ENCODE measurements around the gene ZDHHC8. TPM values are rescaled to one million over a fixed set of nuclear protein-coding genes. Genes with fewer than 3 reads are reported as not detected.

ZDHHC8 gene
- total RNA-seq, 1 donor from 2014 or later = 88.0 TPM

DNA sequence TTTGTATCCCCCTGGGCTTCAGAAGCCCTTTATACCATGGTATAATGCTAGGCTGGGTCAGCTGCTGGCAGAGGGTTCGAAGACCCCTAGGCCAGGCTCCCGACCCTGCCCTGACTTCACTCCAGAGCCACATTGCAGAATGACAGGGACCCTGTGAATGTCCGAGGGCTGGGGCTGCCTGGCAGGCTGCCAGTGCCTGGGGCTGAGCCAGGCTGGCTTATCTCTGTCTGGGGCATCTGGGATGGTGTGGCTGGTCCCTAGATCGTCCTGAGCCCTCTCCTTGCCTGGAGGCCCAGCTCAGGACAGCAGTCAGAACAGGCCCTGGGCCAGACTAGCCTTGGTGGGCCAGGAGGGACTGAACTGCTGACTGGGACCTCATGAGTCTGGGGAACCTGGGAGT, 3.7 kb downstream of the ZDHHC8 start:
- intact Hi-C loops (cut with DNase I) = no loop called here
- ATAC-seq (no peak), DNase-seq (no peak)
- Histone ChIP-seq H3K27me3 (no peaks in the 10 kb centered on the region), H3K4me1 (peaks cover 54% of the 10 kb centered on the region), H3K9me3 (no peaks in the 10 kb centered on the region), H3K36me3 (no peaks in the 10 kb centered on the region), H3K27ac (no peak overlapping the region), H3K4me3 (no peak overlapping the region)
- no peak for TF ChIP-seq CTCF (IDR thresholded peaks at IDR 0.05)

DNA sequence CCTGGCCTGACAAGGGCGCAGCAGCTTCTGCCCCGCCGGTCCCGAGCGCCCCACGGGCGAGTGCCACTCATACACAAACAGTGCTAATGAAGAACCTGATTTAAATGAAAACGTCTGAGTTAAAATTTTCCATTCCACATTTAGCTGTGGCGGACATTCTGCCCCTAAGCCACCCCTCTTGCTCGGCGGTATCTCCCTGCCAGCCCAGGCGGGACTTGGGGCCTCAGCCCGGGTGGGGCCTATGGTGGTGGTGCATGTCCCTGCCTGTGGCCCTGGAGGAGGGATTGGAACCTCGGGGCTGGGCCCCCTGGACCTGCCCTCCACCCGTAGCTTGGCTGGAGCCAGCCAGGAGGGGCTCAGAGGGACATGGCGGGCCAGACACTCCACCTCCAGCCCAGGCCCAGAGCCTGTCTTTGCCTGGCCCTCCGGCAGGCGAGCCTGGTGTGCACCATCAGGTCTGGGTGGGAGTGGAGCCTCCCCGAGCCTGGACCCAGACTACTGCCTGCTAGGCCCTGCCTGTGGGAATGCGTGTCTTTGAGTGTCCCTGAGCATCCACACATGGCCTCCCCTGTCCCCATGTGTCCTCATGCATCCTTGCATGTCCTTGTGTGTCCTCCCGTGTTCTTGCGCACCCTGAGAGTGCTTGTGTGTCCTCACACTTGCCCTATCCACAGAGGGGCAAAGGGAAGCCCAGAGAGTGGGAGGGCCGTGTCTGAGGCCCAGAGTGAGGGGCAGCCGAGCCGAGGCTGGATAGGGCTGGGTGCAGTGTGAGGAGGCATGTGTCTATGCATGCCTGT, 4.4 kb downstream of the ZDHHC8 start:
- DNase-seq = no peak
- Histone ChIP-seq H3K27ac (no peak overlapping the region), H3K36me3 (no peaks in the 10 kb centered on the region), H3K4me3 (no peak overlapping the region), H3K4me1 (peaks cover 54% of the 10 kb centered on the region), H3K27me3 (no peaks in the 10 kb centered on the region), H3K9me3 (no peaks in the 10 kb centered on the region)
- TF ChIP-seq CTCF (IDR thresholded peaks at IDR 0.05) = no peak
- intact Hi-C loops (cut with DNase I) = no loop called here
- ATAC-seq = no peak

GRCh38 chr22:20136603-20136873, 4.9 kb downstream of the ZDHHC8 start:
- no peak for DNase-seq
- ATAC-seq = no peak
- TF ChIP-seq CTCF (IDR thresholded peaks at IDR 0.05) = no peak
- no peak overlapping the region for H3K4me3 ChIP-seq
- intact Hi-C loops (cut with DNase I) = no loop called here
- no peaks in the 10 kb centered on the region for H3K9me3 ChIP-seq
- peaks cover 54% of the 10 kb centered on the region for H3K4me1 ChIP-seq
- no peak overlapping the region for H3K27ac ChIP-seq
- no peaks in the 10 kb centered on the region for H3K27me3 ChIP-seq
- H3K36me3 ChIP-seq = no peaks in the 10 kb centered on the region

DNA sequence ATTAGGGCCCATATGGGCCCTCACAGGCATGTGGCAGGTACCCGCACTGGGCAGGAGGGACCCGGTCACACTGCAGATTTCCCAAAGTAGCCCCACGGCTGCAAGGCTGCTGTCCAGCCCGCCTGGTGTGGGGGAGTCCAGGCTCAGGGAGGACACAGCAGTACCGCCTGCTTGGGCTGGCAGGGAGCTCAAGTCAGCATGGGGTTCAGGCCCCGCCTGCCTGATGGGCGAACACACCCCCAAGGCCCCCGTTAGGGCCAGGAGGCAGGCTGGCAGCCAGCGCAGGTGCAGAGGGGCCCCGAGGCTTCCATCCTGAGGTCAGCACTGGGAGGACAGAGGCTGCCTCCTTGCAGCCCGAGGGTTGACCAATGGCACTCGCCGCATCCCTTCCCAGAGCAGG, 5.5 kb downstream of the ZDHHC8 start:
- Histone ChIP-seq H3K4me1 (peaks cover 54% of the 10 kb centered on the region), H3K36me3 (no peaks in the 10 kb centered on the region), H3K27ac (no peak overlapping the region), H3K9me3 (no peaks in the 10 kb centered on the region), H3K27me3 (no peaks in the 10 kb centered on the region), H3K4me3 (no peak overlapping the region)
- ATAC-seq (no peak), DNase-seq (no peak)
- no peak for TF ChIP-seq CTCF (IDR thresholded peaks at IDR 0.05)
- intact Hi-C loops (cut with DNase I) = no loop called here

DNA sequence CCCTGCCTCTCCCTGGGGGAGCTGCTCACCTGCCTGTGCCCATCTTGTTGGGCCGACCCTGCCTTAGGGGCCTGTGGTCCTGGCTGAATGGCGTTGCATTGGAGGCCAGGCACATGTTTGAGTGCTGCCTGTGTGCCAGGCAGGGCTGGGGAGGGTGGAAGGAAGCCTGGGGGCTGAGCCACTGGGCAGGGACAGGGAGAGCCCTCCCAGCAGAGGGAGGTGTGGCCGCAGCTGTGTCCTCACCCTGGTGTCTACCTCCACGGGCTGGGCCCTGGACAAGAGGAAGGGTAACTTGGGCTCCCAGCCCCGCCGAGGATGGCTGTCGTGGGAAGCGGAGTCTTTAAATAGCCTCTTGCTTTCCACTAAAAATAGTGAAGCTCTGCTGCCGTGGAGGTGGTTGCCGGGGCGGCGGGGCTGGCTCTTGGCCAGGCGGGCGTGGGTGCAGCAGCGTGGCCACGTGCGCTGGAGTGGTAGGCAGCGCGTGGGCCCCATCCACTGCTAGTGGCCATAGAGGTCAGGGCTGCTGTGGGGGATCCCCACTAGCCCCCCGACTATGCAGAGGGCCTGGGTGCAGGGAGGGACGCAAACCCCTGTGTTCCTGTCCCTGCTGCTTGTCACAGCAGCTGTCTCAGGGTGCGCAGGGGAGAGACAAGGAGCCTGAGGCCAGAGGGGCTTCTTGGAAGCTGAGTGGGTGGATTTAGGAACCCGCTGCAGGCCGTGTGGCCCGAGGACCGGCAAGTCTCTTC, 6.2 kb downstream of the ZDHHC8 start:
- no peak for TF ChIP-seq CTCF (IDR thresholded peaks at IDR 0.05)
- DNase-seq = no peak
- Histone ChIP-seq H3K4me3 (no peak overlapping the region), H3K27me3 (no peaks in the 10 kb centered on the region), H3K27ac (no peak overlapping the region), H3K4me1 (peaks cover 47% of the 10 kb centered on the region), H3K9me3 (no peaks in the 10 kb centered on the region), H3K36me3 (no peaks in the 10 kb centered on the region)
- ATAC-seq = peak; percentile 33
- intact Hi-C loops (cut with DNase I) = no loop called here

Data from upper lobe of right lung (tissue), 1 donor.